Smooth muscle cell (in vitro differentiated cells): ENCODE measurements around the gene WDR13. TPM values are rescaled to one million over a fixed set of nuclear protein-coding genes. Genes with fewer than 3 reads are reported as not detected.

Source experiments
- DNase-seq: peaks from one replicate; lab custom pipeline; 2025; ENCODE audit not compliant: unreplicated experiment; lab: John Stamatoyannopoulos, UW
- H2AFZ ChIP-seq: fragments of 200-600 bp; sonication (generic); 2 replicates; pipeline ENCODE4 v1.6.0; 2016; ENCODE audit warnings: antibody characterized with exemption, low read depth, mild to moderate bottlenecking
- H3F3A ChIP-seq: fragments of 200-600 bp; sonication (generic); 2 replicates; pipeline ENCODE4 v1.6.0; 2017; ENCODE audit warnings: antibody characterized with exemption, low read depth
- H3K27ac ChIP-seq: fragments of 200-600 bp; sonication (generic); 2 replicates; pipeline ENCODE4 v1.5.1; 2016; ENCODE audit warnings: low read depth, mild to moderate bottlenecking
- H3K27me3 ChIP-seq: fragments of 200-600 bp; sonication (generic); 2 replicates; pipeline ENCODE4 v1.6.1; 2016; ENCODE audit warnings: low read depth, mild to moderate bottlenecking
- H3K36me3 ChIP-seq: fragments of 200-600 bp; sonication (generic); 2 replicates; pipeline ENCODE4 v1.5.1; 2016; ENCODE audit warnings: low read depth
- H3K4me1 ChIP-seq: fragments of 200-600 bp; sonication (generic); 2 replicates; pipeline ENCODE4 v1.5.1; 2016; ENCODE audit warnings: low read depth
- H3K4me2 ChIP-seq: fragments of 200-600 bp; sonication (generic); 2 replicates; pipeline ENCODE4 v1.6.0; 2016; ENCODE audit warnings: mild to moderate bottlenecking
- H3K4me3 ChIP-seq: fragments of 200-600 bp; sonication (generic); 2 replicates; pipeline ENCODE4 v1.5.1; 2016; ENCODE audit warnings: mild to moderate bottlenecking
- H3K79me2 ChIP-seq: fragments of 200-600 bp; sonication (generic); 2 replicates; pipeline ENCODE4 v1.6.0; 2016; ENCODE audit warnings: low read depth, mild to moderate bottlenecking
- H3K9ac ChIP-seq: fragments of 200-600 bp; sonication (generic); 2 replicates; pipeline ENCODE4 v1.6.0; 2016; ENCODE audit warnings: low read depth
- H3K9me3 ChIP-seq: fragments of 200-600 bp; sonication (generic); replicated peaks from 2 replicates; pipeline ENCODE4 v1.5.1; 2016; ENCODE audit warnings: low read depth
- H4K20me1 ChIP-seq: fragments of 200-600 bp; sonication (generic); 2 replicates; pipeline ENCODE4 v1.6.0; 2016; ENCODE audit warnings: low read depth
- WGBS: methylation state at CpG from one replicate; pipeline ENCODE4 v1.1.7; 2016; ENCODE audit warnings: low lambda C conversion rate; 5-methylcytosine and 5-hydroxymethylcytosine counted together
- polyA plus RNA-seq: library from polyadenylated mRNA; unstranded; fragments of >200 nt; fragmentation: Nextera tagmentation; extraction: Ambion mirVana; gene quantifications from 2 replicates; pipeline ENCODE4 v1.2.1, GENCODE V29; 2016
- total RNA-seq: library from RNA; depleted of rRNA; stranded (reverse); fragments of >200 nt; gene quantifications from 2 replicates; pipeline ENCODE4 v1.2.3, GENCODE V29; 2014
- TF ChIP-seq, protein P1 (sequence below): fragments of 200-600 bp; sonication (generic); IDR thresholded peaks from 2 replicates; pipeline ENCODE4 v1.5.1; 2017; ENCODE audit warnings: borderline replicate concordance, mild to moderate bottlenecking, antibody characterized with exemption; ENCODE audit not compliant: insufficient read depth, poor library complexity, severe bottlenecking

The WDR13 gene
- total and polyA plus RNA-seq, 2 experiments from 2014 or later: 46.9 to 133 TPM

DNA sequence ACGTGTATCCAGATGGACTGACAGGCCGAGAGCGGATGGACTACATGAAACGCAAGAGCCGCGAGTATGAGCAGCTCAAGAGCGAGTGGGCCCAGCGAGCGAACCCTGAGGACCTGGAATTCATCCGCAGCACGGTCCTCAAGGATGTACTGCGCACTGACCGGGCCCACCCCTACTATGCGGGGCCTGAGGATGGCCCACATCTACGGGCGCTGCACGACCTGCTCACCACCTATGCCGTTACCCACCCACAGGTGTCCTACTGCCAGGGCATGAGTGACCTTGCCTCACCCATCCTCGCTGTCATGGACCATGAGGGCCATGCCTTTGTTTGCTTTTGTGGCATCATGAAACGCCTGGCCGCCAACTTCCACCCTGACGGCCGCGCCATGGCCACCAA is 37.7 kb upstream of the WDR13 start:
- DNase-seq: no peak

GRCh38 chrX:48560056-48560455 is 37.2 kb upstream of the WDR13 start:
- no peaks in the 10 kb centered on the region for H3K79me2 ChIP-seq
- no peaks in the 10 kb centered on the region for H3F3A ChIP-seq
- no peak for DNase-seq
- H3K27me3 ChIP-seq: no peaks in the 10 kb centered on the region
- no peaks in the 10 kb centered on the region for H3K9me3 ChIP-seq
- WGBS: 92% methylated on average over 14 of the region's 14 CpGs
- H3K27ac ChIP-seq: no peak overlapping the region
- H3K4me2 ChIP-seq: no peak overlapping the region
- no peak overlapping the region for H2AFZ ChIP-seq
- H3K9ac ChIP-seq: no peak overlapping the region
- no peaks in the 10 kb centered on the region for H3K36me3 ChIP-seq
- H3K4me1 ChIP-seq: no peaks in the 10 kb centered on the region
- no peaks in the 10 kb centered on the region for H4K20me1 ChIP-seq
- H3K4me3 ChIP-seq: no peak overlapping the region
- TF ChIP-seq, protein P1, sequence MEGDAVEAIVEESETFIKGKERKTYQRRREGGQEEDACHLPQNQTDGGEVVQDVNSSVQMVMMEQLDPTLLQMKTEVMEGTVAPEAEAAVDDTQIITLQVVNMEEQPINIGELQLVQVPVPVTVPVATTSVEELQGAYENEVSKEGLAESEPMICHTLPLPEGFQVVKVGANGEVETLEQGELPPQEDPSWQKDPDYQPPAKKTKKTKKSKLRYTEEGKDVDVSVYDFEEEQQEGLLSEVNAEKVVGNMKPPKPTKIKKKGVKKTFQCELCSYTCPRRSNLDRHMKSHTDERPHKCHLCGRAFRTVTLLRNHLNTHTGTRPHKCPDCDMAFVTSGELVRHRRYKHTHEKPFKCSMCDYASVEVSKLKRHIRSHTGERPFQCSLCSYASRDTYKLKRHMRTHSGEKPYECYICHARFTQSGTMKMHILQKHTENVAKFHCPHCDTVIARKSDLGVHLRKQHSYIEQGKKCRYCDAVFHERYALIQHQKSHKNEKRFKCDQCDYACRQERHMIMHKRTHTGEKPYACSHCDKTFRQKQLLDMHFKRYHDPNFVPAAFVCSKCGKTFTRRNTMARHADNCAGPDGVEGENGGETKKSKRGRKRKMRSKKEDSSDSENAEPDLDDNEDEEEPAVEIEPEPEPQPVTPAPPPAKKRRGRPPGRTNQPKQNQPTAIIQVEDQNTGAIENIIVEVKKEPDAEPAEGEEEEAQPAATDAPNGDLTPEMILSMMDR: no peak

More for the DNA sequence above, 37.7 kb upstream of the WDR13 start:
- TF ChIP-seq, protein P1: no peak
- Histone ChIP-seq H3K4me3 (no peak overlapping the region), H3K9ac (no peak overlapping the region), H3K27ac (no peak overlapping the region), H3K36me3 (no peaks in the 10 kb centered on the region), H2AFZ (no peak overlapping the region), H3K79me2 (no peaks in the 10 kb centered on the region), H3F3A (no peaks in the 10 kb centered on the region), H3K4me1 (no peaks in the 10 kb centered on the region), H3K4me2 (no peak overlapping the region), H3K27me3 (no peaks in the 10 kb centered on the region), H4K20me1 (no peaks in the 10 kb centered on the region), H3K9me3 (no peaks in the 10 kb centered on the region)
- 96% methylated on average over 24 of the region's 24 CpGs for WGBS

- Histone ChIP-seq H3K27me3 (no peaks in the 10 kb centered on the region), H3K79me2 (no peaks in the 10 kb centered on the region), H3F3A (no peaks in the 10 kb centered on the region), H3K4me1 (no peaks in the 10 kb centered on the region), H3K4me2 (no peak overlapping the region), H3K4me3 (no peak overlapping the region), H3K27ac (no peak overlapping the region), H3K36me3 (no peaks in the 10 kb centered on the region), H3K9me3 (no peaks in the 10 kb centered on the region), H3K9ac (no peak overlapping the region), H2AFZ (no peak overlapping the region), H4K20me1 (no peaks in the 10 kb centered on the region)
- TF ChIP-seq, protein P1: no peak
- no peak for DNase-seq
- WGBS: 93% methylated on average over 12 of the region's 12 CpGs
Measured at GRCh38 chrX:48560681-48561080, 36.6 kb upstream of the WDR13 start.

DNA sequence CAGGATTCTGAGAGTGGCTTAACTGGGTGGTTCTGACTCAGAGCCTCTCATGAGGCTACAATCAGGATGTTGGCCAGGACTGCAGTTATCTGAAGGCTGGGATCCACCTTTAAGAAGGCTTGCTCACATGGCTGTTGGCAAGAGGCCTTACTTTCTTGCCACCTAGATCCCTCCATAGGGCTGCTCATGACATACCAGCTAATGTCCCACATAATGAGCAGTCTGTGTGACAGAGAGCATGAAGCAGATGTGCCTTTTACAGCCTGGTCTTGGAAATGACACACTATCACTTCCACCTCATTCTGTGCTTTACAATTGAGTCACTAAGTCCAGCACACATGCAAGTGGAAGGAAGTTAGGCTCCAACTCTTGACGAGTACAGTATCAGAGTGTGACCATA is 27.3 kb upstream of the WDR13 start:
- peaks cover 1% of the 10 kb centered on the region for H3K79me2 ChIP-seq
- no peak overlapping the region for H3K4me2 ChIP-seq
- H3K27ac ChIP-seq: no peak overlapping the region
- H3K9me3 ChIP-seq: no peaks in the 10 kb centered on the region
- no peak overlapping the region for H3K4me3 ChIP-seq
- H3K4me1 ChIP-seq: no peaks in the 10 kb centered on the region
- H4K20me1 ChIP-seq: no peaks in the 10 kb centered on the region
- no peaks in the 10 kb centered on the region for H3K27me3 ChIP-seq
- H2AFZ ChIP-seq: no peak overlapping the region
- DNase-seq: no peak
- H3K36me3 ChIP-seq: no peaks in the 10 kb centered on the region
- H3F3A ChIP-seq: no peaks in the 10 kb centered on the region
- TF ChIP-seq, protein P1: no peak
- 17% methylated on average over 1 of the region's 1 CpG for WGBS
- no peak overlapping the region for H3K9ac ChIP-seq
